HepG2 (cell line): ENCODE measurements around the gene IRF6. TPM values are rescaled to one million over a fixed set of nuclear protein-coding genes. Genes with fewer than 3 reads are reported as not detected.

Source experiments
- ATAC-seq: fragments of 200-7000 bp; cut with Tn5 transposase; 3 replicates; pipeline ENCODE4 v1.9.1; 2020; ENCODE audit warnings: mild to moderate bottlenecking, moderate library complexity
- BruUV-seq: library from RNA; stranded (reverse); fragments of 400-500 nt; replicated peaks from 2 replicates; lab custom pipeline; 2021; lab: Mats Ljungman, UMichigan
- CTCF ChIA-PET: fragments of 300-600 bp; formaldehyde crosslinking; extraction: SDS; loops from one replicate; lab custom pipeline; 2021; ENCODE audit warnings: low total read pairs, inconsistent platforms, low intra/inter-chr PET ratio; lab: Yijun Ruan, JAX
- POLR2A ChIA-PET: fragments of 350-600 bp; sonication (Branson Sonifier 250); formaldehyde crosslinking; loops from one replicate; lab custom pipeline; 2020; ENCODE audit warnings: antibody characterized with exemption, inconsistent platforms; lab: Yijun Ruan, JAX
- DNase-seq: peaks from one replicate; pipeline ENCODE4 v3.0.0-alpha.2; 2015; ENCODE audit warnings: low spot score
- FAIRE-seq: peaks from 3 replicates; lab custom pipeline; 2011; peaks lifted over from hg19 to GRCh38; lab: Jason Lieb, UNC
- H2AFZ ChIP-seq: one replicate; pipeline ENCODE4 v1.6.1; 2011; ENCODE audit warnings: low read length, inconsistent platforms
- H3K27ac ChIP-seq: fragments of 300-600 bp; 3 replicates; pipeline ENCODE4 v1.8.0; 2011; ENCODE audit warnings: mixed run types, mild to moderate bottlenecking, mixed read lengths, low read length, inconsistent platforms; ENCODE audit not compliant: insufficient read depth; ENCODE audit errors: extremely low read length
- H3K27me3 ChIP-seq, 2 experiments: fragments of 200-600 bp in 1 of 2; 2 replicates in 1 of 2; 3 replicates in 1 of 2; pipeline versions ENCODE4 v1.6.0 to v1.8.0; 2011; ENCODE audit warnings: low read length in 2 of 2, mild to moderate bottlenecking in 2 of 2, moderate library complexity in 2 of 2, inconsistent platforms in 1 of 2; ENCODE audit not compliant: insufficient read depth in 2 of 2, control insufficient read depth in 1 of 2
- H3K36me3 ChIP-seq, 2 experiments: fragments of 200-600 bp in 1 of 2; replicated peaks in 1 of 2; 2 replicates in 1 of 2; 3 replicates in 1 of 2; pipeline versions ENCODE4 v1.5.1 to v1.8.0; 2011; ENCODE audit warnings: low read length in 2 of 2, inconsistent platforms in 1 of 2; ENCODE audit not compliant: insufficient read depth in 2 of 2, control insufficient read depth in 1 of 2
- H3K4me1 ChIP-seq: 2 replicates; pipeline ENCODE4 v1.5.1; 2012; ENCODE audit warnings: low read length, inconsistent platforms; ENCODE audit not compliant: insufficient read depth
- H3K4me2 ChIP-seq: 2 replicates; pipeline ENCODE4 v1.6.0; 2011; ENCODE audit warnings: low read depth, low read length, inconsistent platforms
- H3K4me3 ChIP-seq, 3 experiments: fragments of 200-600 bp in 1 of 3; sonication (generic), shearing (Covaris generic) in 1 of 3; replicated peaks in 1 of 3; 2 replicates each; pipeline ENCODE4 v1.5.1; 2011 to 2016; ENCODE audit warnings: low read length in 3 of 3, inconsistent platforms in 2 of 3, low read depth in 2 of 3, mild to moderate bottlenecking in 2 of 3, control low read depth in 1 of 3, mixed read lengths in 1 of 3; ENCODE audit not compliant: insufficient read depth in 1 of 3
- H3K79me2 ChIP-seq: one replicate; pipeline ENCODE4 v1.6.1; 2011; ENCODE audit warnings: low read length, inconsistent platforms; ENCODE audit not compliant: insufficient read depth
- H3K9ac ChIP-seq: 2 replicates; pipeline ENCODE4 v1.6.0; 2011; ENCODE audit warnings: mild to moderate bottlenecking, low read depth, low read length, inconsistent platforms; ENCODE audit not compliant: insufficient read depth
- H3K9me3 ChIP-seq: 2 replicates; pipeline ENCODE4 v1.5.1; 2012; ENCODE audit warnings: mild to moderate bottlenecking, low read length
- H4K20me1 ChIP-seq: 2 replicates; pipeline ENCODE4 v1.6.0; 2011; ENCODE audit warnings: inconsistent platforms, mild to moderate bottlenecking, low read length, moderate library complexity; ENCODE audit not compliant: insufficient read depth
- ATF4 ChIP-seq, 2 experiments: fragments of 450-650 bp in 1 of 2; sonication (generic) in 1 of 2; formaldehyde crosslinking; IDR thresholded peaks; 2 replicates each; pipeline versions ENCODE4 v1.5.0 to v1.8.0; 2020 to 2022; ENCODE audit warnings: mild to moderate bottlenecking in 1 of 2, missing genetic modification reagents in 1 of 2
- CC2D1A ChIP-seq: sonication (generic); formaldehyde crosslinking; IDR thresholded peaks from 2 replicates; pipeline ENCODE4 v1.8.1; 2023; ENCODE audit warnings: mild to moderate bottlenecking, missing genetic modification reagents
- CENPT ChIP-seq: sonication (generic); formaldehyde crosslinking; IDR thresholded peaks from 2 replicates; pipeline ENCODE4 v1.8.0; 2022; ENCODE audit warnings: low read depth, mild to moderate bottlenecking, moderate library complexity, missing genetic modification reagents
- KIAA2018 ChIP-seq: sonication (generic); formaldehyde crosslinking; IDR thresholded peaks from 2 replicates; pipeline ENCODE4 v1.5.0; 2020; ENCODE audit warnings: mild to moderate bottlenecking, missing genetic modification reagents, borderline replicate concordance
- MXD1 ChIP-seq: sonication (generic); formaldehyde crosslinking; IDR thresholded peaks from 2 replicates; pipeline ENCODE4 v1.4.0; 2020; ENCODE audit warnings: mild to moderate bottlenecking, missing genetic modification reagents
- NCOR1 ChIP-seq: fragments of 200-600 bp; sonication (generic); IDR thresholded peaks from 2 replicates; pipeline ENCODE4 v1.7.0; 2017; ENCODE audit warnings: antibody characterized with exemption, low read length, borderline replicate concordance
- SALL1 ChIP-seq: sonication (generic); formaldehyde crosslinking; IDR thresholded peaks from 2 replicates; pipeline ENCODE4 v1.8.0; 2022; ENCODE audit warnings: mild to moderate bottlenecking, missing genetic modification reagents
- SOX13 ChIP-seq, 3 experiments: fragments of 450-650 bp in 1 of 3; sonication (generic) in 1 of 3; formaldehyde crosslinking in 1 of 3; IDR thresholded peaks in 2 of 3; conservative IDR thresholded peaks in 1 of 3; 2 replicates each; pipeline versions ENCODE4 v1.5.0 to v1.6.1; 2016 to 2020; ENCODE audit warnings: antibody characterized with exemption in 1 of 3, mild to moderate bottlenecking in 1 of 3, missing compliant biosample characterization in 1 of 3, missing genetic modification reagents in 1 of 3, moderate library complexity in 1 of 3
- TBL1XR1 ChIP-seq: fragments of 150-350 bp; IDR thresholded peaks from 2 replicates; pipeline ENCODE4 v1.6.1; 2014; ENCODE audit warnings: borderline replicate concordance, low read length; ENCODE audit not compliant: partially characterized antibody
- ZFP1 ChIP-seq: IDR thresholded peaks from 2 replicates; pipeline ENCODE4 v1.6.1; 2016
- ZNF354B ChIP-seq: sonication (generic); formaldehyde crosslinking; IDR thresholded peaks from 2 replicates; pipeline ENCODE4 v1.8.0; 2022; ENCODE audit warnings: mild to moderate bottlenecking, missing genetic modification reagents
- ZNF580 ChIP-seq: IDR thresholded peaks from 2 replicates; pipeline ENCODE4 v1.6.1; 2016; ENCODE audit warnings: low read depth, borderline replicate concordance
- ZNF768 ChIP-seq: sonication (generic); formaldehyde crosslinking; IDR thresholded peaks from 2 replicates; pipeline ENCODE4 v1.4.0; 2020; ENCODE audit warnings: missing genetic modification reagents
- WGBS: methylation state at CpG from one replicate; pipeline ENCODE4 v1.1.6; 2017; ENCODE audit warnings: low lambda C conversion rate; 5-methylcytosine and 5-hydroxymethylcytosine counted together
- in situ Hi-C: cut with HindIII; loops from 2 replicates; pipeline ENCODE4 v1.10.0; 2017; ENCODE audit warnings: low pct_unique_long_range_greater_than_20kb; ENCODE audit not compliant: extremely low pct_ligation_motif_present
- intact Hi-C: fragments of 100-400 bp; cut with micrococcal nuclease; formaldehyde crosslinking; loops from one replicate; pipeline ENCODE4 v1.10.0; 2022; ENCODE audit not compliant: unreplicated experiment
- polyA plus RNA-seq, 8 experiments: library from polyadenylated mRNA; depleted of rRNA in 3 of 8; stranded (reverse) in 7 of 8; unstranded in 1 of 8; fragments of >200 nt; fragmentation: Illumina TruSeq in 4 of 8; extraction: Trizol in 4 of 8; gene quantifications; 2 replicates each; pipeline versions ENCODE4 v1.2.1 to v1.2.3, GENCODE V29; 2011 to 2016; ENCODE audit warnings: low read depth in 4 of 8, missing spikeins in 1 of 8, mixed read lengths in 1 of 8; ENCODE audit not compliant: insufficient read depth in 1 of 8
- total RNA-seq, 5 experiments: library from RNA; depleted of rRNA; stranded (reverse); fragments of >200 nt; fragmentation: Illumina TruSeq; extraction: Trizol; gene quantifications; 2 replicates each; pipeline ENCODE4 v1.2.3, GENCODE V29; 2016; ENCODE audit warnings: low read depth in 1 of 5

The IRF6 gene
- total and polyA plus RNA-seq, 2 of the 13 experiments (the other 11 are each of a cell fraction or from before 2014, with no cell fraction given): 0.02 TPM; not detected in 1

- TF ChIP-seq KIAA2018 (CRISPR knock-in tag): no peak
- TF ChIP-seq ZNF580 (CRISPR knock-in tag): no peak
- no peak for TF ChIP-seq TBL1XR1
Observed at GRCh38 chr1:209855006-209855405, 49.1 kb upstream of the IRF6 start (continued).

GRCh38 chr1:209854196-209854595, 48.3 kb upstream of the IRF6 start:
- 84% methylated on average over 3 of the region's 3 CpGs for WGBS
- Histone ChIP-seq H3K4me3 (no peak overlapping the region), H3K27ac (no peak overlapping the region), H4K20me1 (no peaks in the 10 kb centered on the region), H3K4me1 (no peaks in the 10 kb centered on the region), H3K9me3 (no peaks in the 10 kb centered on the region), H3K36me3 (peaks cover 10 to 37% of the 10 kb centered on the region in 2 experiments), H3K4me2 (no peak overlapping the region), H2AFZ (no peak overlapping the region), H3K79me2 (no peaks in the 10 kb centered on the region), H3K27me3 (no peaks in the 10 kb centered on the region), H3K9ac (no peak overlapping the region)
- intact Hi-C loops: no loop called here
- in situ Hi-C loops: loop anchor here (25.0 kb wide), 1 partner anchor 458 kb away; no protein-coding TSS in a partner anchor
- no peak for DNase-seq
- ATAC-seq: no peak
- CTCF ChIA-PET: no interaction called here
- FAIRE-seq: no peak
- no TSS peak for BruUV-seq
- POLR2A ChIA-PET: no interaction called here
- no peak for TF ChIP-seq CC2D1A (CRISPR knock-in tag)
- TF ChIP-seq CENPT (CRISPR knock-in tag): no peak
- no peak for TF ChIP-seq NCOR1
- TF ChIP-seq ZNF354B (CRISPR knock-in tag): no peak
- no peak for TF ChIP-seq SOX13 (IDR thresholded peaks at IDR 0.05)
- no peak for TF ChIP-seq SOX13 (CRISPR knock-in tag; conservative IDR thresholded peaks at IDR 0.05 in 1 of 2, IDR thresholded peaks at IDR 0.05 in 1 of 2)
- no peak for TF ChIP-seq ZFP1
- TF ChIP-seq ATF4 (CRISPR knock-in tag; IDR thresholded peaks at IDR 0.05): no peak
- TF ChIP-seq MXD1 (CRISPR knock-in tag): no peak
- TF ChIP-seq ZNF768: no peak
- TF ChIP-seq SALL1 (CRISPR knock-in tag): no peak
